Measurements from ENCODE around the gene NTMT2.

DNA sequence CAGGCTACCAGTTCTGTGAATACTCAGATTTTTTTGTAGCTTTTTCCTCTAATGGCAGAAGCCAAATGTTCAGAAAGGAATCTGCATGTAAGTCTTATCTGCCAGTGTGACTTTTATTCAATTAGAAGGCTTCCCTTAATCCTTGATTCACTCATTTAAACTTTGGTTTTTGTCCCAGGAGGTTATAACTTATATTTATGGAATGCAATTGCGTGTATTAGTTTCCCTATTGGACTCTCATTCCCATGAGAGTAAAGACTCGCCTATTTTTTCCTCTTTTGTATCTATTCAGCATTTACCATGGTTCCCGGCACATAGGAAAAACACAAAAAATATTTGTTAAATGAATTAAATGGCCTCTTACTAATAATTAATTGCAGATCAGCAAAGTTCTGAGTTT is 3.5 kb downstream of the NTMT2 start:
- TF ChIP-seq POLR2AphosphoS5 (IDR thresholded peaks at IDR 0.05; ENCODE audit: low read depth, low read length) (no peak), POLR2A (IDR thresholded peaks at IDR 0.05; ENCODE audit: low read depth, low read length) (no peak), TAF1 (IDR thresholded peaks at IDR 0.05; ENCODE audit: low read depth, low read length) (no peak), SPI1 (IDR thresholded peaks at IDR 0.05; ENCODE audit: low read depth, low read length) (no peak)
